ENCODE measurements around the gene SYCP2. TPM values are rescaled to one million over a fixed set of nuclear protein-coding genes. Genes with fewer than 3 reads are reported as not detected.

SYCP2 gene
- total and polyA plus RNA-seq, 2 donors (not counting 1 experiment from before 2014, with no cell fraction given) = 0.77 to 1.2 TPM

DNA sequence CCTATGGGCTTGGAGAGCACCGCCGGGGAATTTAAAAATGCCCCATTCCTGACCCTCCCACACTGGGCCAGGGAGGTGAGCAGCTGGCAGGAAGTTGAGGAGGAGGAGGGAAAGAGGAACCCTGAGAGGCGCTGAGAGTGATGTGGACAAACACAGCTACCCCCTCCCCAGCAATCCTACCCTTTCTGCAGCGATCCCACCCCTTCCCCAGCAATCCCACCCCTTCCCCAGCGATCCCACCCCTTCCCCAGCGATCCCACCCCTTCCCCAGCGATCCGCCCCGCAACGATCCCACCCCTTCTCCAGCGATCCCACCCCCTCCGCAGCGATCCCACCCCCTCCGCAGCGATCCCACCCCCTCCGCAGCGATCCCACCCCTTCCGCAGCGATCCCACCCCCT, 111.6 kb downstream of the SYCP2 start:
- no peak overlapping the region for H3K27ac ChIP-seq (ENCODE audit: insufficient read depth, low read length)
- H3K4me1 ChIP-seq (ENCODE audit: control insufficient read depth, extremely low read depth, insufficient read depth, low read length) = no peaks in the 10 kb centered on the region
- H3K9ac ChIP-seq (ENCODE audit: insufficient read depth, low read length) = no peak overlapping the region
- DNase-seq (ENCODE audit: low read depth in 2 of 2) = no peak
- H3K4me3 ChIP-seq (replicated peaks in 1 of 4; ENCODE audit: control extremely low read depth in 1 of 4, insufficient read depth in 1 of 4, low read depth in 3 of 4, low read length in 4 of 4) = no peak overlapping the region
- no peaks in the 10 kb centered on the region for H3K9me3 ChIP-seq (ENCODE audit: control insufficient read depth, insufficient read depth, low read depth, low read length)
- no peaks in the 10 kb centered on the region for H3K79me2 ChIP-seq (ENCODE audit: control insufficient read depth, insufficient read depth, low read length)
- no peaks in the 10 kb centered on the region for H4K20me1 ChIP-seq (ENCODE audit: control insufficient read depth, extremely low read depth, insufficient read depth, low read length)
- no peak overlapping the region for H3K4me2 ChIP-seq (ENCODE audit: extremely low read depth, insufficient read depth, low read length)
- H3K36me3 ChIP-seq (ENCODE audit: control insufficient read depth, insufficient read depth, low read length) = no peaks in the 10 kb centered on the region
- no peaks in the 10 kb centered on the region for H3K27me3 ChIP-seq (ENCODE audit: control insufficient read depth, insufficient read depth, low read length)
- TF ChIP-seq, protein P1, sequence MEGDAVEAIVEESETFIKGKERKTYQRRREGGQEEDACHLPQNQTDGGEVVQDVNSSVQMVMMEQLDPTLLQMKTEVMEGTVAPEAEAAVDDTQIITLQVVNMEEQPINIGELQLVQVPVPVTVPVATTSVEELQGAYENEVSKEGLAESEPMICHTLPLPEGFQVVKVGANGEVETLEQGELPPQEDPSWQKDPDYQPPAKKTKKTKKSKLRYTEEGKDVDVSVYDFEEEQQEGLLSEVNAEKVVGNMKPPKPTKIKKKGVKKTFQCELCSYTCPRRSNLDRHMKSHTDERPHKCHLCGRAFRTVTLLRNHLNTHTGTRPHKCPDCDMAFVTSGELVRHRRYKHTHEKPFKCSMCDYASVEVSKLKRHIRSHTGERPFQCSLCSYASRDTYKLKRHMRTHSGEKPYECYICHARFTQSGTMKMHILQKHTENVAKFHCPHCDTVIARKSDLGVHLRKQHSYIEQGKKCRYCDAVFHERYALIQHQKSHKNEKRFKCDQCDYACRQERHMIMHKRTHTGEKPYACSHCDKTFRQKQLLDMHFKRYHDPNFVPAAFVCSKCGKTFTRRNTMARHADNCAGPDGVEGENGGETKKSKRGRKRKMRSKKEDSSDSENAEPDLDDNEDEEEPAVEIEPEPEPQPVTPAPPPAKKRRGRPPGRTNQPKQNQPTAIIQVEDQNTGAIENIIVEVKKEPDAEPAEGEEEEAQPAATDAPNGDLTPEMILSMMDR (conservative IDR thresholded peaks at IDR 0.05 in 1 of 2, IDR thresholded peaks at IDR 0.05 in 1 of 2; ENCODE audit: low read depth in 1 of 2, low read length in 2 of 2) = no peak
- no peak overlapping the region for H2AFZ ChIP-seq (ENCODE audit: low read length)

DNA sequence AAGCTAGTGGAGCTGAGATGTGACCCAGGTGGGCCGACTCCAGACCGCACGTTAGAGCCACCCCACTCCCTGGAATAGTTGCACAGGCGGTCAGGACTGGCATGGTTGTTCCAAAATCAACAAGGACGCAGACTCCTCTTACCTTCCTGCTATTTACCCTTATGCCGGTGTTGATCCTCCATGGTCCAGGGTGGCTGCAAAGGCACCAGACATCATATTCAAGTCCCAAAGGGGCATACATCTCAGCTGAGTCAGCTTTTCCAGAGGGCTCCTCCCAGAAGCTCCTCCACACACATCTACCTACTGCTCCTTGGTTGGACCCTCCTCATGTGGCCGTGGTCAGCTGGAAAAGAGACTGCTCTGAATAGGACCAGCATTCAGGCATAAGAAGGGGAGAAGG, 112.2 kb downstream of the SYCP2 start:
- no peak overlapping the region for H3K4me3 ChIP-seq (replicated peaks in 1 of 4; ENCODE audit: control extremely low read depth in 1 of 4, insufficient read depth in 1 of 4, low read depth in 3 of 4, low read length in 4 of 4)
- H3K27me3 ChIP-seq (ENCODE audit: control insufficient read depth, insufficient read depth, low read length) = no peaks in the 10 kb centered on the region
- no peaks in the 10 kb centered on the region for H3K79me2 ChIP-seq (ENCODE audit: control insufficient read depth, insufficient read depth, low read length)
- H3K36me3 ChIP-seq (ENCODE audit: control insufficient read depth, insufficient read depth, low read length) = no peaks in the 10 kb centered on the region
- no peak for TF ChIP-seq EZH2 (IDR thresholded peaks at IDR 0.05; ENCODE audit: low read length, missing control alignments)
- TF ChIP-seq, protein P1 (conservative IDR thresholded peaks at IDR 0.05 in 1 of 2, IDR thresholded peaks at IDR 0.05 in 1 of 2; ENCODE audit: low read depth in 1 of 2, low read length in 2 of 2) = no peak
- DNase-seq (ENCODE audit: low read depth in 2 of 2) = no peak
- H4K20me1 ChIP-seq (ENCODE audit: control insufficient read depth, extremely low read depth, insufficient read depth, low read length) = no peaks in the 10 kb centered on the region
- H3K4me2 ChIP-seq (ENCODE audit: extremely low read depth, insufficient read depth, low read length) = no peak overlapping the region
- H3K9ac ChIP-seq (ENCODE audit: insufficient read depth, low read length) = no peak overlapping the region
- no peak overlapping the region for H2AFZ ChIP-seq (ENCODE audit: low read length)
- H3K27ac ChIP-seq (ENCODE audit: insufficient read depth, low read length) = no peak overlapping the region
- H3K9me3 ChIP-seq (ENCODE audit: control insufficient read depth, insufficient read depth, low read depth, low read length) = no peaks in the 10 kb centered on the region
- H3K4me1 ChIP-seq (ENCODE audit: control insufficient read depth, extremely low read depth, insufficient read depth, low read length) = no peaks in the 10 kb centered on the region

DNA sequence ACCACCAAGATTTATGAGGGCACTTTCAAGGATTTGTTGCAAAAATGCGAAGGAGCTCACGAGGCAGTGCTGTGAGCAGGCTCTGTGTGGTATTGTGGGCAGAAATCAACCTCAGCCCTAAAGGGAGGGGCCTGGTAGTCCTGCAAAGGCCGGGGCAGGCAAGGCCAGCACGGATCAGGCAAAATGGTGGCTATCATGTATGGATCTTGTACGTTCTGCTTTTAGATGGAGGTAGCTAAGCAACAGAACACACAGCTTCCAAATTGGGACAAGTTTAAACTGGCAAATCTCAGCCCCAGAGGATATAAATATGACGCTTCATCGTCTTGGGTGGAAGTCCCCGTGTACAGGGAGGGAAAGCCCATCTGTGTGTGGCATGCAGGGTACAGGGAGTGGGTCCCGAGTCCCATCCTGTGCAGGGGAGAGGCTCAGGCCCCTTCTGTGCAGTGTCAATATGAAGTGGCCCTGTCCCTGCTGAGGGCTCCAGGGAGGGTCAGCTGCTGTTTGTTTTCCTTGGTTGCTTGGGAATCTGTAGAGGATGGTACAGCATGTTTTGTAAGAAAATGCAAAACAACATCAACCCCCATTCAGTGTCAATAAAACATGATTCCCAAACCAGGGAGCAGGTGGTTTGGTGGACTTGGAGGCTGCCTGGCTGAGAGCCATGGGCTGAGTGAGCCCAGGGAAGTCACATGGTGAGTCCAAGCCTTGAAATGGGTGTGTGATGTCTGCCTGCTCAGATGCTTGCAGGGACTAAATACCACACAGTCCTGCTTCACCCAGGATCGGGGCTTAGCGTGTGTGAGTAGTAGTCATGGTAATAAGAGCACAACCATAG, 113.0 kb downstream of the SYCP2 start:
- DNase-seq (ENCODE audit: low read depth in 2 of 2) = no peak
- Histone ChIP-seq H3K9me3 (ENCODE audit: control insufficient read depth, insufficient read depth, low read depth, low read length) (no peaks in the 10 kb centered on the region), H3K4me3 (replicated peaks in 1 of 4; ENCODE audit: control extremely low read depth in 1 of 4, insufficient read depth in 1 of 4, low read depth in 3 of 4, low read length in 4 of 4) (no peak overlapping the region), H3K27ac (ENCODE audit: insufficient read depth, low read length) (no peak overlapping the region), H3K9ac (ENCODE audit: insufficient read depth, low read length) (no peak overlapping the region), H3K4me2 (ENCODE audit: extremely low read depth, insufficient read depth, low read length) (no peak overlapping the region), H3K4me1 (ENCODE audit: control insufficient read depth, extremely low read depth, insufficient read depth, low read length) (no peaks in the 10 kb centered on the region), H3K36me3 (ENCODE audit: control insufficient read depth, insufficient read depth, low read length) (no peaks in the 10 kb centered on the region), H3K27me3 (ENCODE audit: control insufficient read depth, insufficient read depth, low read length) (no peaks in the 10 kb centered on the region), H3K79me2 (ENCODE audit: control insufficient read depth, insufficient read depth, low read length) (no peaks in the 10 kb centered on the region), H4K20me1 (ENCODE audit: control insufficient read depth, extremely low read depth, insufficient read depth, low read length) (no peaks in the 10 kb centered on the region), H2AFZ (ENCODE audit: low read length) (no peak overlapping the region)
- TF ChIP-seq EZH2 (IDR thresholded peaks at IDR 0.05; ENCODE audit: low read length, missing control alignments) = no peak
- TF ChIP-seq, protein P1 (conservative IDR thresholded peaks at IDR 0.05 in 1 of 2, IDR thresholded peaks at IDR 0.05 in 1 of 2; ENCODE audit: low read depth in 1 of 2, low read length in 2 of 2) = no peak

Measured in fibroblast of lung (primary cell).